ENCODE results near the gene YBX1.

Gene YBX1

DNA sequence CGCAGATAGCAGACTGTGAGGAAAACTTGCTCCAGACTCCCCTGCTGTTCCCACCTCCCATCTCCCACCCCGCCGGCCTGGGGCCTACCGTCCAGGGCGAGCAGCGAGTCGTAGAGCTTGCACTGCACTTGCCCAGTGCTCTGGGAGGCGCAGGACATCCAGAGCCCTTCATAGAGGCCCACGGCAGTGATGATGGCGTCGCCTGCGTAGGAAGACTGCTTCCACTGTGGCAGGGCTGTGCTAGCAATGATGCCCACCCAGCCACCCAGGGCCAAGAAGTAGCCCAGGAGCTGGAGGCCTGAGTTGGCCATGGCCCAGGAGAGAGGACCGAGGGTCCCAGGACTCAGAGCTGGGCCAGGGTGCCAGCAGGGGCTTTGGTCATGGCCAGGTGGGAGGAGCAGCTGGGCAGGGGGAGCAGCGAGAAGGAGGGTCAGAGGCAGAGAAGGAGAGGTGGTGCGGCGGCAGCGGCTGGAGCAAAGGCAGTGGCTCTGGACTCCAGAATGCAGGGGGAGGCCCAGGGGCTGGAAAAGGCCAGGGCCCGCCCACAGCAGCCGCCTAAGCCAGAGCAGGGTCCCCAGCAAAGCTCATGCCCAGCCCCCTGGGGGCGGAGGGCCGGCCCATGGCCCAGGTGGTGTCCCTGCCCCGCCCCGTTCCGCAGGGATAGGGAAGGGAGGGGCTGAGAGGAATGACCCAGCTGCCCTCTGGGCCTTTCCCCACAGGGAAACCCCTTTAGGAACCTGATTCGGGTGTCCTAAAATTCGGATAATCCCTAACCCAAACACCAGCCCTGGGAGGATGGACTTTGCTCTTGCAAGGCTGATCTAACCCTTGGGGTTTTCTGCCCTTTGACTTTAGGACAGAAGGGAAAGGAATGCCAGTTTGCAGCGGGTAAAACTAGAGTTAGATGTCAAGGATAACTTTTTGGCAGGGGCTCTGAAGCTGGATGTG is 57.8 kb downstream of the YBX1 start, which contains the start of gene CLDN19:
TSS of gene CLDN19 (minus strand) at position 484 of the 948 bp plus-strand sequence. CDS start at position 311, 173 bp downstream.
- no peak for DNase-seq (ENCODE audit: low spot score)
- TF ChIP-seq, protein P1, sequence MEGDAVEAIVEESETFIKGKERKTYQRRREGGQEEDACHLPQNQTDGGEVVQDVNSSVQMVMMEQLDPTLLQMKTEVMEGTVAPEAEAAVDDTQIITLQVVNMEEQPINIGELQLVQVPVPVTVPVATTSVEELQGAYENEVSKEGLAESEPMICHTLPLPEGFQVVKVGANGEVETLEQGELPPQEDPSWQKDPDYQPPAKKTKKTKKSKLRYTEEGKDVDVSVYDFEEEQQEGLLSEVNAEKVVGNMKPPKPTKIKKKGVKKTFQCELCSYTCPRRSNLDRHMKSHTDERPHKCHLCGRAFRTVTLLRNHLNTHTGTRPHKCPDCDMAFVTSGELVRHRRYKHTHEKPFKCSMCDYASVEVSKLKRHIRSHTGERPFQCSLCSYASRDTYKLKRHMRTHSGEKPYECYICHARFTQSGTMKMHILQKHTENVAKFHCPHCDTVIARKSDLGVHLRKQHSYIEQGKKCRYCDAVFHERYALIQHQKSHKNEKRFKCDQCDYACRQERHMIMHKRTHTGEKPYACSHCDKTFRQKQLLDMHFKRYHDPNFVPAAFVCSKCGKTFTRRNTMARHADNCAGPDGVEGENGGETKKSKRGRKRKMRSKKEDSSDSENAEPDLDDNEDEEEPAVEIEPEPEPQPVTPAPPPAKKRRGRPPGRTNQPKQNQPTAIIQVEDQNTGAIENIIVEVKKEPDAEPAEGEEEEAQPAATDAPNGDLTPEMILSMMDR (IDR thresholded peaks at IDR 0.05; ENCODE audit: extremely low read depth, missing control alignments): no peak

DNA sequence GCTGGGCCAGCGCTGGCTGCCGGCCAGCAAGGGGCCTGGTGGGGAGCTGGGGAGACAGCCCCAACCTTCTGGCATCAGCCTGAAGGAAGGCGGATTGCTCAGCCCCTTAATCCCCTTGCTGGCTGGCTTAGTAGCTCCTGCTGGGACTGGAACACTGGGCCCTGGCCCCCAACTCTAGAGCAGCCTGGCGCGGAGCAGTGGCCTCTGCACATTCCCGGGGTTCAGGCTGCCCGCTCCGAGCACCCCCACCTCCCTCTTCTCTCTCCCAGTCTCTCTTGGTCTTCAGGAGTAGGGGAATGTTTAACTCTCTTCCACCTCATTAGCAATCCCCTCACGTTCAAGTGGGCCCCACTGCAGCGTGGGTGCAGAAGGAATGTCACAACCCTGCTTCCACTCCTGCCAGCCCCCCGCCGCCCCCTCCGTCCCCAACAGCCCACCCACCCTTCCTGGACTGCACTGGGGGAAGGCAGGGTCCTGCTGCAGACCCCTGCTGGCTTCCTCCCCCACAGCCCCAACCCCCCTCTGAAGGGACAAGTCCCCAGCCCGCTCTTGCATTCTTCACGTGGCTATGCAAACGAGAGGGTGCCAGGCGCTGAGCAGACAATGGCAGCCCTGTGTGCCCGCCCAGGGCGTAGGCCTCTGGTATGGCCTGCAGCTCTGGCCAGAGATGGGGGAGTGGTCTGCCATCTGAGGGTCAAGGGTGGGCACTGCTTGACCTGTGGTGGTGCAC is 58.8 kb downstream of the YBX1 start:
- TF ChIP-seq, protein P1 (IDR thresholded peaks at IDR 0.05; ENCODE audit: extremely low read depth, missing control alignments): no peak
- no peak for DNase-seq (ENCODE audit: low spot score)

DNA sequence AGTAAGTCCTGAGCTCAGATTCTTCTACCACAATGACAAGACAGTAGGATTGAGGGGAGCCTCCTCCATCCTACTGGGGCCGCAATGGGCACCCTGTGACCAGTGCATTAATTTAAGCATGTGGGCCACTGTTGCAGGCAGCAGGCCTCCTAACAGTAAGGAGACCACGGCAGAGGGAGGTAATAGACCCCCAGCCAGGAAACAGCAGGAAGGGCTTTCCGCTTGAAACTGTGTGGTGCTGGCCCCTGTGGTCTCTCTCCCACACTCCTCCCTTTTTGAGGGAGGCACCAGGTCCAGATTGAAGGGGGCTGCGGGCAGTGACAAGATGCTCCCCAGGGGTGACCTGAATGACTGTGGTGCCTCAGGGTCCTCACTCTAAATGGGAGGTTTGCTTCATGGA is 59.5 kb downstream of the YBX1 start:
- no peak for DNase-seq (ENCODE audit: low spot score)
- TF ChIP-seq, protein P1 (IDR thresholded peaks at IDR 0.05; ENCODE audit: extremely low read depth, missing control alignments): no peak

DNA sequence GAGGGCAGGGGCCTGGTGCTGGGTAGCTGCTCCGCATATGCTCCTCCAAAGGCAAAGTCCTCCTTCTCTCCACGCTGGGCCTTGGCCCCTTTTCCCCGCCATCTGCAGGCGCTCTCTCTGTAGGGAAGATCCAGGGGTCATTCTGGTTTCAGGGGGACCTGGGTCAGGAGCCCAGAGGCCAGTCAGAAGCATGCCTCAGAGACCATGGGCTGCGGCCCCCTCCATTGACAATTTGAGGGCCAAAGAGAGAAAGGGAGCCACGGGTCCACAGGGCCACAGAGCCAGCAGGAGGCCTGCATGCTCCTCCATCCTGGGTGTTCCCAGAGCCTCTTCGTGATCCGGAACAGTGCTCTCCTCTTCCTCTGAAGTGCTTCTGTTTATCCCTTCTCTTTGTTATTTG is 59.9 kb downstream of the YBX1 start:
- no peak for DNase-seq (ENCODE audit: low spot score)
- TF ChIP-seq, protein P1 (IDR thresholded peaks at IDR 0.05; ENCODE audit: extremely low read depth, missing control alignments): no peak

DNA sequence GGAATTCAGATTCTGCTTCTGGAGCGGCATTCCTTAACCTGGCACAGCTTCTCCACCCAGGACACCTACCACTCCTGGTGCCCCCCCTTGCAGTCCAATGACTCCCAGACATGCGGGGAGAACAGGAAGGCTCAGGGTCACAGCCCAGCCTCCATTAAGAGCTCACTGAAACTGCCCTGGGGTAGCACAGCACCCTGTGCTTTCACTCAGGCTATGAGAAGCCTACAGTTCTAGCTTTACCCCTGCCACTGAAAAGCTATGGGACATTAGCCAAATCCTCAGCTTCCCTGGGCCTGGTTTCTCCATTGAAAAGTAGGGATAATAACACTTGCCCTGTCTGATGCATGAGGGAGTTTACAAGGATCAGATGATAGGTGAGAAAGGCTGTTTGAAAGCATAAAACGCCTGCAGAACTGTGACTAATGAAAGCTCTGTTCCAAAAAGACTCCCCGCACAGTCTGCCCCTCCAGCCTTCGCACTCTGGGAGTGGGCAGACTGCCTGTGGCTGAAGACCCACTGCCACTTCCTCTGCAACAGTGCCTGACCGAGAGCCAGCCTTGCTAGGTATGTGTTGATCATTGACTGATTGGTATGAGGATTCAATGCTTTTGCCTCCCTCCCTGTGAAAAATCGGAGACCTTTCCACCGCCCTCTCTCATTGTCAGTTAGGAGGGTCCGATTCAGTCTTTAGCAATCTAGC is 60.5 kb downstream of the YBX1 start:
- no peak for DNase-seq (ENCODE audit: low spot score)
- TF ChIP-seq, protein P1 (IDR thresholded peaks at IDR 0.05; ENCODE audit: extremely low read depth, missing control alignments): no peak

DNA sequence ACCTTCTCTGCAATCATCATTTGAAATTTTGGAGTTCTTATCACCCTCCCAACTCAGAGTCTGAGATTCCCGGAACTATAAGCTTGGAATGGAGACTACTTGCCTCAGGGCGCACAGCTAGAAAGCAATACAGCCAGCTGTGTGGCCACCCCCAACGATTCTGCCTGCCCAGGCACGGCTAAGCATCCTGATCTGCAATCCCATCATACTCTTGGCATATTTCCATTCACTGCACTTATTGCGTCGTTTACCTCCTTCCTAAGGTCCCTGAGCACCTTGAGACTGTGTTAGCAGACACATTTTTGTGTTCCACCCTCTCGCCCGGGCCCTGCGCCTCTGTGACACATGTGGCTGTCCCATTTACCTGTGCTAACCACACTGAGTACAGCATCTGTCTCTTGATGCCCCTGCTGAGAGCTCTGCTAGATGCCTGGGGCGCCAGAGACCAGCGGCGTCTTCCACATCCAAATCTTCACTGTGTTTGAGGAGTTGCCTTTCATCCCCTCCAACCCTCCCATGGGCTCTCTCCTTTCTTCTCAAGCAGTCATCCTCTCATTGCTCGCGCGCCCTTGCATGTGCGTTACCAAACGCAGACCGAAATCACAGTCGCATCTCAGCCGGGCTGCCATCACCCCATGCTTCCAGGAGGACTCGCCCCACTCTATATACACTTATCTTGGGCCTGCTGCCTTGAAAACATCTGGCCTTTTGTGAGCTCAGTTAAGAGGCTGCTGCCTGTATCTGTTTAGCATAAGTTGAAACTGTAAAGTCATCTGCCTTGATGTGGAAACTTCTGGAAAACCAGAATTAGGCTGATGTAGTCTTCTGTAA is 61.3 kb downstream of the YBX1 start:
- DNase-seq (ENCODE audit: low spot score): no peak

More for the DNA sequence above, 61.3 kb downstream of the YBX1 start:
- TF ChIP-seq, protein P1 (IDR thresholded peaks at IDR 0.05; ENCODE audit: extremely low read depth, missing control alignments): no peak
